SK-N-MC (cell line): Measurements from ENCODE around the gene RAD51AP1.

ENCODE experiments used
- EZH2 ChIP-seq: fragments of 200-600 bp; sonication (generic); IDR thresholded peaks from one replicate; pipeline ENCODE4 v1.6.1; 2017; ENCODE audit warnings: antibody characterized with exemption
- FOXP2 ChIP-seq: optimal IDR thresholded peaks from 2 replicates; pipeline ENCODE3; 2011; ENCODE audit warnings: mild to moderate bottlenecking, moderate library complexity; ENCODE audit not compliant: insufficient read depth; ENCODE audit errors: extremely low read length, control extremely low read depth
- POLR2AphosphoS5 ChIP-seq: IDR thresholded peaks from 2 replicates; pipeline ENCODE4 v1.6.1; 2012; ENCODE audit warnings: mild to moderate bottlenecking, low read depth, low read length, borderline replicate concordance

- TF ChIP-seq POLR2AphosphoS5 (no peak), EZH2 (no peak), FOXP2 (no peak)
Measured at GRCh38 chr12:4595881-4596280, 57.2 kb downstream of the RAD51AP1 start.
